HEK293 (cell line): ENCODE results near the gene ABCG1.

Experiments used
- CTCF ChIA-PET: fragments of 350-600 bp; formaldehyde crosslinking; extraction: SDS; loops from one replicate; lab custom pipeline; 2021; ENCODE audit warnings: antibody characterized with exemption; lab: Yijun Ruan, JAX
- POLR2A ChIA-PET: fragments of 300-600 bp; formaldehyde crosslinking; extraction: SDS; loops from one replicate; lab custom pipeline; 2020; ENCODE audit warnings: antibody characterized with exemption, inconsistent platforms; lab: Yijun Ruan, JAX
- H3K27ac ChIP-seq: fragments of 200-500 bp; sonication (Bioruptor generic); 2 replicates; pipeline ENCODE4 v1.5.1; 2014; ENCODE audit warnings: low read depth, low read length, control low read depth, inconsistent platforms; ENCODE audit errors: extremely low read depth
- H3K36me3 ChIP-seq, 2 experiments: fragments of 200-500 bp in 1 of 2; sonication (Bioruptor generic) in 1 of 2; 1 replicate in 1 of 2; 2 replicates in 1 of 2; pipeline ENCODE4 v1.5.1; 2014 to 2017; ENCODE audit warnings: inconsistent platforms in 2 of 2, low read length in 2 of 2; ENCODE audit not compliant: control insufficient read depth in 2 of 2, insufficient read depth in 1 of 2
- H3K4me1 ChIP-seq: fragments of 200-500 bp; sonication (Bioruptor generic); 2 replicates; pipeline ENCODE4 v1.5.1; 2014; ENCODE audit warnings: mild to moderate bottlenecking, low read length, inconsistent platforms; ENCODE audit not compliant: control insufficient read depth, insufficient read depth
- H3K4me3 ChIP-seq: 2 replicates; pipeline ENCODE4 v1.5.1; 2011; ENCODE audit warnings: low read depth, mild to moderate bottlenecking, control low read depth, low read length, moderate library complexity
- H3K9me3 ChIP-seq: fragments of 200-500 bp; sonication (Bioruptor generic); 2 replicates; pipeline ENCODE4 v1.5.1; 2014; ENCODE audit warnings: low read depth, low read length, inconsistent platforms; ENCODE audit not compliant: control insufficient read depth, insufficient read depth
- HOXA7 ChIP-seq: sonication (generic); formaldehyde crosslinking; IDR thresholded peaks from 2 replicates; pipeline ENCODE4 v1.8.1; 2022; ENCODE audit warnings: missing genetic modification reagents, borderline replicate concordance
- KLF10 ChIP-seq: fragments of 450-650 bp; IDR thresholded peaks from 2 replicates; pipeline ENCODE4 v1.5.1; 2018; ENCODE audit warnings: missing biosample characterization, mild to moderate bottlenecking, missing genetic modification characterization
- KLF7 ChIP-seq: fragments of 450-650 bp; formaldehyde crosslinking; IDR thresholded peaks from 2 replicates; pipeline ENCODE4 v1.5.1; 2016; ENCODE audit warnings: missing biosample characterization, missing genetic modification characterization, borderline replicate concordance
- KLF9 ChIP-seq: fragments of 450-650 bp; formaldehyde crosslinking; IDR thresholded peaks from 2 replicates; pipeline ENCODE4 v1.5.1; 2016; ENCODE audit warnings: missing biosample characterization, missing genetic modification characterization, low read depth
- REPIN1 ChIP-seq: fragments of 450-650 bp; formaldehyde crosslinking; IDR thresholded peaks from 2 replicates; pipeline ENCODE4 v1.5.1; 2017; ENCODE audit warnings: missing biosample characterization, missing genetic modification characterization, low read depth
- TCF7L2 ChIP-seq: IDR thresholded peaks from 2 replicates; pipeline ENCODE4 v1.6.1; 2011; ENCODE audit warnings: low read depth, mild to moderate bottlenecking, inconsistent platforms, low read length, moderate library complexity, borderline replicate concordance
- ZNF335 ChIP-seq: fragments of 450-650 bp; formaldehyde crosslinking; conservative IDR thresholded peaks from 2 replicates; pipeline ENCODE4 v1.5.1; 2016; ENCODE audit warnings: missing biosample characterization, missing genetic modification characterization
- ZNF341 ChIP-seq: fragments of 450-650 bp; formaldehyde crosslinking; IDR thresholded peaks from 2 replicates; pipeline ENCODE4; 2016; ENCODE audit warnings: low read depth, missing biosample characterization, missing genetic modification characterization
- ZNF433 ChIP-seq: fragments of 450-650 bp; formaldehyde crosslinking; IDR thresholded peaks from 2 replicates; pipeline ENCODE4 v1.5.1; 2016; ENCODE audit warnings: missing biosample characterization, missing genetic modification characterization, low read depth
- ZNF791 ChIP-seq: fragments of 450-650 bp; formaldehyde crosslinking; IDR thresholded peaks from 2 replicates; pipeline ENCODE4 v1.5.1; 2016; ENCODE audit warnings: missing biosample characterization, missing genetic modification characterization
- ZXDB ChIP-seq: fragments of 450-650 bp; formaldehyde crosslinking; IDR thresholded peaks from 2 replicates; pipeline ENCODE4 v1.5.1; 2016; ENCODE audit warnings: missing biosample characterization, missing genetic modification characterization
- TF ChIP-seq, protein P1 (sequence below): fragments of 450-650 bp; formaldehyde crosslinking; IDR thresholded peaks from 2 replicates; pipeline ENCODE4; 2016; ENCODE audit warnings: missing biosample characterization, missing genetic modification characterization
- TF ChIP-seq, protein P2 (sequence below): fragments of 450-650 bp; formaldehyde crosslinking; IDR thresholded peaks from 2 replicates; pipeline ENCODE4 v1.5.1; 2016; ENCODE audit warnings: missing biosample characterization, missing genetic modification characterization
- TF ChIP-seq, protein P3 (sequence below): fragments of 450-650 bp; formaldehyde crosslinking; conservative IDR thresholded peaks from 2 replicates; pipeline ENCODE4 v1.5.1; 2016; ENCODE audit warnings: low read depth, missing biosample characterization, missing genetic modification characterization
- TF ChIP-seq, protein P4 (sequence below): fragments of 450-650 bp; formaldehyde crosslinking; IDR thresholded peaks from 2 replicates; pipeline ENCODE4 v1.5.1; 2017; ENCODE audit warnings: missing biosample characterization, missing genetic modification characterization
- TF ChIP-seq, protein P5 (sequence below): fragments of 450-650 bp; formaldehyde crosslinking; IDR thresholded peaks from 2 replicates; pipeline ENCODE4 v1.5.1; 2016; ENCODE audit warnings: missing biosample characterization, missing genetic modification characterization
- TF ChIP-seq, protein P6 (sequence below): fragments of 450-650 bp; formaldehyde crosslinking; IDR thresholded peaks from 2 replicates; pipeline ENCODE4 v1.5.1; 2016; ENCODE audit warnings: missing biosample characterization, missing genetic modification characterization, low read depth

ABCG1 gene

DNA sequence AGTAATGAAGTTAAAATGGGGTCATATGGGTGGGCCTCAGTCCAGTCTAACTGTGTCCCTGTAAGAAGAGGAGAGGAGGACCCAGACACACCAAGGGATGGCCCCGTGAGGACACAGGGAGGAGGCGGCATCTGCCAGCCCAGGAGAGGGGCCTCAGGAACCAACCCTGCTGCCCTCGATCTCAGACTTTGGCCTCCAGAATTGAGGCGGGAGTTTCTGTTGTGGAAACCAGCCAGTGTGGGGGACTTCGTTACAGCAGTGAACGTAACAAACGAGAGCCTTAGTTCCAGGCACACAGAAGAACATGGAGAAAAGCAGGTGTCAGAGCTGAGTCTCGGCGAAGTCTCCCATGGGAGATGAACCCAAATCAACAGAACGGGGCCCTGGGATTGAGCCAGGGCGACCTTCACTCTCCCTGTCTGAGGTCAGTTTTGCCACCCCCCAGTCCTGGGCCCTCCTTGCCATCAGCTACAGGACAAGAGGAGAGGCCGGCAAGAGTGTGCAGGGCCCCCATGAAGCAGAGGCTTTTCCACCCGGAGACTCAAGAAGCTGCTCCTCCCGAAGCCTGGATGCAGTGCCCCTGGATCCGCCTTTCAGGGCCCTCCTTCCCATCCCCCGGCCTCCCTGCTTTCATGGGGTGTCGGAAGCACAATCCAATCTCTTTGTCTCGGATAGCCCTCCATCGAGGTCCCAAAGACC, 59.7 kb downstream of the ABCG1 start:
- ChIA-PET CTCF (interaction anchor here (0.6 to 2.2 kb wide), 6 partner anchors 9 to 70 kb away, joined by 3 to 7 read pairs (median 6); no protein-coding TSS in a partner anchor), POLR2A (no interaction called here)
- no peaks in the 10 kb centered on the region for H3K4me1 ChIP-seq
- no peaks in the 10 kb centered on the region for H3K9me3 ChIP-seq
- H3K27ac ChIP-seq, result no peak overlapping the region
- H3K36me3 ChIP-seq, result no peaks in the 10 kb centered on the region
- H3K4me3 ChIP-seq, result no peak overlapping the region
- TF ChIP-seq ZNF791 (tag by site-specific recombination) (no peak), REPIN1 (tag by site-specific recombination) (no peak), ZXDB (tag by site-specific recombination) (no peak), ZNF341 (tag by site-specific recombination) (no peak), KLF7 (no peak), ZNF433 (no peak), HOXA7 (CRISPR knock-in tag) (no peak), KLF10 (tag by site-specific recombination) (no peak)

DNA sequence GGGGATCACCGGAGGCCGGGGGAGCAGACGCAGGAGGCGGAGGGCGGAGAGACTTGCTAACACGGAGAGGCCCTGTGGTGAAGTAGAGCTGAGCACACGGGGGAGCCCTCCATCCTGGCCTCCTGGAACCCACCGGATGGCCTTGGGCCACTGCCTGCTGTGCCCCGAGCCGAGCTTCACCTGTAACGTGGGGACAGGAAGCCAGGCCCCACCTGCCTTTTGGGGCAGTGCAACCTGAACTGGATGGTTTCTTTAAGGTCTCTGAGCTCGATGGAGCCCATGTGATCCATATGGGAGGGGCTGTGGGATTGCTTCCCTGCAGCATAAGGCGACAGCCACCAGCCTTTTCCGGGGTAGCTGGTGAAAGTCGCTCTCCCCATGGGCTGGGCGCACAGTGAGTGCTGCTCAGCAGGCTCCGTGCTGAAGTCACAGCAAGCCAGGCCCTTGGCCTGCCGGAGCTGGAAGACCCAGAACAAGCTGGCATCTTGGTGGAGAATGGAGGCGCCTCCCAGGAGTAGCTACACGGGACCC, 60.5 kb downstream of the ABCG1 start:
- H3K9me3 ChIP-seq, result no peaks in the 10 kb centered on the region
- H3K27ac ChIP-seq, result no peak overlapping the region
- POLR2A ChIA-PET, result no interaction called here
- no peak overlapping the region for H3K4me3 ChIP-seq
- no peaks in the 10 kb centered on the region for H3K36me3 ChIP-seq
- H3K4me1 ChIP-seq, result no peaks in the 10 kb centered on the region
- CTCF ChIA-PET, result interaction anchor here (0.6 to 2.2 kb wide), 6 partner anchors 10 to 69 kb away, joined by 3 to 7 read pairs (median 6); no protein-coding TSS in a partner anchor
- TF ChIP-seq, protein P1, sequence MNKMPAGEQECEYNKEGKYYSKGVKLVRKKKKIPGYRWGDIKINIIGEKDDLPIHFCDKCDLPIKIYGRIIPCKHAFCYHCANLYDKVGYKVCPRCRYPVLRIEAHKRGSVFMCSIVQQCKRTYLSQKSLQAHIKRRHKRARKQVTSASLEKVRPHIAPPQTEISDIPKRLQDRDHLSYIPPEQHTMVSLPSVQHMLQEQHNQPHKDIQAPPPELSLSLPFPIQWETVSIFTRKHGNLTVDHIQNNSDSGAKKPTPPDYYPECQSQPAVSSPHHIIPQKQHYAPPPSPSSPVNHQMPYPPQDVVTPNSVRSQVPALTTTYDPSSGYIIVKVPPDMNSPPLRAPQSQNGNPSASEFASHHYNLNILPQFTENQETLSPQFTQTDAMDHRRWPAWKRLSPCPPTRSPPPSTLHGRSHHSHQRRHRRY, result no peak
- TF ChIP-seq, protein P2, sequence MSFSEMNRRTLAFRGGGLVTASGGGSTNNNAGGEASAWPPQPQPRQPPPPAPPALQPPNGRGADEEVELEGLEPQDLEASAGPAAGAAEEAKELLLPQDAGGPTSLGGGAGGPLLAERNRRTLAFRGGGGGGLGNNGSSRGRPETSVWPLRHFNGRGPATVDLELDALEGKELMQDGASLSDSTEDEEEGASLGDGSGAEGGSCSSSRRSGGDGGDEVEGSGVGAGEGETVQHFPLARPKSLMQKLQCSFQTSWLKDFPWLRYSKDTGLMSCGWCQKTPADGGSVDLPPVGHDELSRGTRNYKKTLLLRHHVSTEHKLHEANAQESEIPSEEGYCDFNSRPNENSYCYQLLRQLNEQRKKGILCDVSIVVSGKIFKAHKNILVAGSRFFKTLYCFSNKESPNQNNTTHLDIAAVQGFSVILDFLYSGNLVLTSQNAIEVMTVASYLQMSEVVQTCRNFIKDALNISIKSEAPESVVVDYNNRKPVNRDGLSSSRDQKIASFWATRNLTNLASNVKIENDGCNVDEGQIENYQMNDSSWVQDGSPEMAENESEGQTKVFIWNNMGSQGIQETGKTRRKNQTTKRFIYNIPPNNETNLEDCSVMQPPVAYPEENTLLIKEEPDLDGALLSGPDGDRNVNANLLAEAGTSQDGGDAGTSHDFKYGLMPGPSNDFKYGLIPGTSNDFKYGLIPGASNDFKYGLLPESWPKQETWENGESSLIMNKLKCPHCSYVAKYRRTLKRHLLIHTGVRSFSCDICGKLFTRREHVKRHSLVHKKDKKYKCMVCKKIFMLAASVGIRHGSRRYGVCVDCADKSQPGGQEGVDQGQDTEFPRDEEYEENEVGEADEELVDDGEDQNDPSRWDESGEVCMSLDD (tag by site-specific recombination), result no peak
- TF ChIP-seq KLF9 (tag by site-specific recombination), result no peak
- TF ChIP-seq, protein P3, sequence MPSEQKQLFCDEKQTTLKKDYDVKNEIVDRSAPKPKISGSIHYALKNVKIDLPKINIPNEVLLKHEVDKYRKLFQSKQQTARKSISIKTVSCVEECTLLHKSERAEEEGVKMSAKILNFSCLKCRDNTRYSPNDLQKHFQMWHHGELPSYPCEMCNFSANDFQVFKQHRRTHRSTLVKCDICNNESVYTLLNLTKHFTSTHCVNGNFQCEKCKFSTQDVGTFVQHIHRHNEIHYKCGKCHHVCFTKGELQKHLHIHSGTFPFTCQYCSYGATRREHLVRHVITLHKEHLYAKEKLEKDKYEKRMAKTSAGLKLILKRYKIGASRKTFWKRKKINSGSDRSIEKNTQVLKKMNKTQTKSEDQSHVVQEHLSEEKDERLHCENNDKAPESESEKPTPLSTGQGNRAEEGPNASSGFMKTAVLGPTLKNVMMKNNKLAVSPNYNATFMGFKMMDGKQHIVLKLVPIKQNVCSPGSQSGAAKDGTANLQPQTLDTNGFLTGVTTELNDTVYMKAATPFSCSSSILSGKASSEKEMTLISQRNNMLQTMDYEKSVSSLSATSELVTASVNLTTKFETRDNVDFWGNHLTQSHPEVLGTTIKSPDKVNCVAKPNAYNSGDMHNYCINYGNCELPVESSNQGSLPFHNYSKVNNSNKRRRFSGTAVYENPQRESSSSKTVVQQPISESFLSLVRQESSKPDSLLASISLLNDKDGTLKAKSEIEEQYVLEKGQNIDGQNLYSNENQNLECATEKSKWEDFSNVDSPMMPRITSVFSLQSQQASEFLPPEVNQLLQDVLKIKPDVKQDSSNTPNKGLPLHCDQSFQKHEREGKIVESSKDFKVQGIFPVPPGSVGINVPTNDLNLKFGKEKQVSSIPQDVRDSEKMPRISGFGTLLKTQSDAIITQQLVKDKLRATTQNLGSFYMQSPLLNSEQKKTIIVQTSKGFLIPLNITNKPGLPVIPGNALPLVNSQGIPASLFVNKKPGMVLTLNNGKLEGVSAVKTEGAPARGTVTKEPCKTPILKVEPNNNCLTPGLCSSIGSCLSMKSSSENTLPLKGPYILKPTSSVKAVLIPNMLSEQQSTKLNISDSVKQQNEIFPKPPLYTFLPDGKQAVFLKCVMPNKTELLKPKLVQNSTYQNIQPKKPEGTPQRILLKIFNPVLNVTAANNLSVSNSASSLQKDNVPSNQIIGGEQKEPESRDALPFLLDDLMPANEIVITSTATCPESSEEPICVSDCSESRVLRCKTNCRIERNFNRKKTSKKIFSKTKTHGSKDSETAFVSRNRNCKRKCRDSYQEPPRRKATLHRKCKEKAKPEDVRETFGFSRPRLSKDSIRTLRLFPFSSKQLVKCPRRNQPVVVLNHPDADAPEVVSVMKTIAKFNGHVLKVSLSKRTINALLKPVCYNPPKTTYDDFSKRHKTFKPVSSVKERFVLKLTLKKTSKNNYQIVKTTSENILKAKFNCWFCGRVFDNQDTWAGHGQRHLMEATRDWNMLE (tag by site-specific recombination), result no peak
- TF ChIP-seq ZNF335 (tag by site-specific recombination), result no peak
- TF ChIP-seq, protein P4, sequence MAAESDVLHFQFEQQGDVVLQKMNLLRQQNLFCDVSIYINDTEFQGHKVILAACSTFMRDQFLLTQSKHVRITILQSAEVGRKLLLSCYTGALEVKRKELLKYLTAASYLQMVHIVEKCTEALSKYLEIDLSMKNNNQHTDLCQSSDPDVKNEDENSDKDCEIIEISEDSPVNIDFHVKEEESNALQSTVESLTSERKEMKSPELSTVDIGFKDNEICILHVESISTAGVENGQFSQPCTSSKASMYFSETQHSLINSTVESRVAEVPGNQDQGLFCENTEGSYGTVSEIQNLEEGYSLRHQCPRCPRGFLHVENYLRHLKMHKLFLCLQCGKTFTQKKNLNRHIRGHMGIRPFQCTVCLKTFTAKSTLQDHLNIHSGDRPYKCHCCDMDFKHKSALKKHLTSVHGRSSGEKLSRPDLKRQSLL, result no peak
- TF ChIP-seq, protein P5, sequence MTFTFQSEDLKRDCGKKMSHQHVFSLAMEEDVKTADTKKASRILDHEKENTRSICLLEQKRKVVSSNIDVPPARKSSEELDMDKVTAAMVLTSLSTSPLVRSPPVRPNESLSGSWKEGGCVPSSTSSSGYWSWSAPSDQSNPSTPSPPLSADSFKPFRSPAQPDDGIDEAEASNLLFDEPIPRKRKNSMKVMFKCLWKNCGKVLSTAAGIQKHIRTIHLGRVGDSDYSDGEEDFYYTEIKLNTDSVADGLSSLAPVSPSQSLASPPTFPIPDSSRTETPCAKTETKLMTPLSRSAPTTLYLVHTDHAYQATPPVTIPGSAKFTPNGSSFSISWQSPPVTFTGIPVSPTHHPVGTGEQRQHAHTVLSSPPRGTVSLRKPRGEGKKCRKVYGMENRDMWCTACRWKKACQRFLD (tag by site-specific recombination), result no peak
- no peak for TF ChIP-seq TCF7L2
- TF ChIP-seq, protein P6, sequence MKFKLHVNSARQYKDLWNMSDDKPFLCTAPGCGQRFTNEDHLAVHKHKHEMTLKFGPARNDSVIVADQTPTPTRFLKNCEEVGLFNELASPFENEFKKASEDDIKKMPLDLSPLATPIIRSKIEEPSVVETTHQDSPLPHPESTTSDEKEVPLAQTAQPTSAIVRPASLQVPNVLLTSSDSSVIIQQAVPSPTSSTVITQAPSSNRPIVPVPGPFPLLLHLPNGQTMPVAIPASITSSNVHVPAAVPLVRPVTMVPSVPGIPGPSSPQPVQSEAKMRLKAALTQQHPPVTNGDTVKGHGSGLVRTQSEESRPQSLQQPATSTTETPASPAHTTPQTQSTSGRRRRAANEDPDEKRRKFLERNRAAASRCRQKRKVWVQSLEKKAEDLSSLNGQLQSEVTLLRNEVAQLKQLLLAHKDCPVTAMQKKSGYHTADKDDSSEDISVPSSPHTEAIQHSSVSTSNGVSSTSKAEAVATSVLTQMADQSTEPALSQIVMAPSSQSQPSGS (tag by site-specific recombination), result no peak
